Omental fat pad (tissue), 4 donors: Measurements from ENCODE around the gene MYADML2. TPM values are rescaled to one million over a fixed set of nuclear protein-coding genes. Genes with fewer than 3 reads are reported as not detected.
A peak's percentile ranks its signal among the peaks of the same experiment; 100 is the strongest.

Experiments used
- ATAC-seq: fragments of 150-250 bp; one replicate; pipeline ENCODE4 v1.9.1; 2016; ENCODE audit warnings: mild to moderate bottlenecking, moderate library complexity; ENCODE audit not compliant: low FRiP score
- DNase-seq: peaks from one replicate; pipeline ENCODE4 v3.0.0-alpha.2; 2019; ENCODE audit warnings: low spot score
- total RNA-seq, 4 donors: library from RNA; depleted of rRNA; stranded (reverse); fragments of >200 nt; gene quantifications; one replicate each; pipeline ENCODE4 v1.1.0, GENCODE V29; 2016
- TF ChIP-seq, protein P1 (sequence below), 3 donors: fragments of 450-650 bp; IDR thresholded peaks; one replicate each; pipeline ENCODE4 v1.5.1; 2016 to 2017; ENCODE audit warnings: antibody characterized with exemption in 3 of 3, mild to moderate bottlenecking in 3 of 3, moderate library complexity in 2 of 3

The MYADML2 gene
- total RNA-seq, 4 donors from 2014 or later = not detected

DNA sequence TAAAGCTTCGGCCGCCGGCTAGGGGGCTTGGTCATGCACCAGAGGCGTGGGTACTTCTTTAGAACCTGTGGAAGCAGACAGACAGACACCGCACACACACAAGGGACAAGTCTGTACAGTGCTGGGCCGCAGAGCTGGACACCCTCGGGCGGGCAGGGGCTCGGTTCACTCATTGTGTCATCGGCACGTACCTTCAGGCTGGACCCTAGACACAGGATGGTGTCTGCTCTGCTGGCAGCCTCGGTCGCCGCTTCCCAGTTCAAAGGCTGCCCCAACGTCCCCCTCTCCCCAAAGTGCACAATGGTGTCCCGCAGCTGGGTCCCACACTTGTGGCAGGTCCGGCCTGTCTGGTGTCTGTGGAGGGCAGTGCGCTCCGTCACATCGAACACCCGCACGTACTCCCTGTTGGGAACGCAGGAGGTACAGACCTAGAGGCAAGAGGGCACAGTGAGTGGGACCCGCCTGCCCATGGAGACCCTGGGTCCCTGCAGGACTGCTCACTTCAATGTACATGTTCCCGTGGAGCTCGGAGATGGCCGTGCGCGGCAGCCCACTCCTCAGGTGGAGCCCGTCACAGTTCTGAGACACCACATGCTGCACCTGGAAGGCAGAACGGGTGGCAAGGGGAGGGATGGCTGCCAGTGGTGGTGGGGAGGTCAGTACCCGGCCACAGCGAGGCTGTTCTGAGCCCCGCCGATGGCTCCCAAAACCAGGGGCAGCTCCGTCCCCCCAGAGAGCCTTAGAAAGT lies 32.8 kb downstream of the MYADML2 start:
- no peak for DNase-seq
- ATAC-seq = no peak
- TF ChIP-seq, protein P1, sequence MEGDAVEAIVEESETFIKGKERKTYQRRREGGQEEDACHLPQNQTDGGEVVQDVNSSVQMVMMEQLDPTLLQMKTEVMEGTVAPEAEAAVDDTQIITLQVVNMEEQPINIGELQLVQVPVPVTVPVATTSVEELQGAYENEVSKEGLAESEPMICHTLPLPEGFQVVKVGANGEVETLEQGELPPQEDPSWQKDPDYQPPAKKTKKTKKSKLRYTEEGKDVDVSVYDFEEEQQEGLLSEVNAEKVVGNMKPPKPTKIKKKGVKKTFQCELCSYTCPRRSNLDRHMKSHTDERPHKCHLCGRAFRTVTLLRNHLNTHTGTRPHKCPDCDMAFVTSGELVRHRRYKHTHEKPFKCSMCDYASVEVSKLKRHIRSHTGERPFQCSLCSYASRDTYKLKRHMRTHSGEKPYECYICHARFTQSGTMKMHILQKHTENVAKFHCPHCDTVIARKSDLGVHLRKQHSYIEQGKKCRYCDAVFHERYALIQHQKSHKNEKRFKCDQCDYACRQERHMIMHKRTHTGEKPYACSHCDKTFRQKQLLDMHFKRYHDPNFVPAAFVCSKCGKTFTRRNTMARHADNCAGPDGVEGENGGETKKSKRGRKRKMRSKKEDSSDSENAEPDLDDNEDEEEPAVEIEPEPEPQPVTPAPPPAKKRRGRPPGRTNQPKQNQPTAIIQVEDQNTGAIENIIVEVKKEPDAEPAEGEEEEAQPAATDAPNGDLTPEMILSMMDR (IDR thresholded peaks at IDR 0.05) = no peak

GRCh38 chr17:81913394-81914102 lies 33.5 kb downstream of the MYADML2 start:
- TF ChIP-seq, protein P1 (IDR thresholded peaks at IDR 0.05) = no peak
- ATAC-seq (no peak), DNase-seq (no peak)

- TF ChIP-seq, protein P1 (IDR thresholded peaks at IDR 0.05) = no peak
- DNase-seq (no peak), ATAC-seq (no peak)
Measured at GRCh38 chr17:81912441-81913309, 34.4 kb downstream of the MYADML2 start.

- no peak for DNase-seq
- TF ChIP-seq, protein P1 (IDR thresholded peaks at IDR 0.05) = no peak
- ATAC-seq = no peak
Measured at GRCh38 chr17:81911969-81912368, 35.1 kb downstream of the MYADML2 start.

- DNase-seq = peak; percentile 42
- ATAC-seq = peak; percentile 81
- TF ChIP-seq, protein P1 (IDR thresholded peaks at IDR 0.05) = no peak
Measured at GRCh38 chr17:81911277-81911961, 35.6 kb downstream of the MYADML2 start, which contains the start of gene PCYT2. Gene PCYT2, minus strand, starts transcription at chr17:81911399. Its CDS starts 44 bp downstream, at chr17:81911355.

- DNase-seq (no peak), ATAC-seq (peak; percentile 6)
- TF ChIP-seq, protein P1 (IDR thresholded peaks at IDR 0.05) = no peak
Measured at GRCh38 chr17:81910840-81911276, 36.2 kb downstream of the MYADML2 start.
